Measurements from ENCODE around the gene EP400. TPM values are rescaled to one million over a fixed set of nuclear protein-coding genes. Genes with fewer than 3 reads are reported as not detected.

Gene EP400
- total and polyA plus RNA-seq, 7 donors, result 8.0 to 24.5 (median 18.4) TPM

- intact Hi-C loops (cut with DNase I), result no loop called here
- Histone ChIP-seq H3K27ac (no peak overlapping the region), H3K36me3 (ENCODE audit: insufficient read depth in 1 of 2, low read depth in 1 of 2) (peaks cover 0 to 14% of the 10 kb centered on the region in 2 donors), H3K4me3 (no peak overlapping the region), H3K9me3 (no peaks in the 10 kb centered on the region), H3K27me3 (ENCODE audit: insufficient read depth in 3 of 3, low read length in 2 of 3) (no peaks in the 10 kb centered on the region), H3K4me1 (peaks cover 49% of the 10 kb centered on the region)
- WGBS, 3 donors, result 66 to 85% (median 71%) methylated on average over 8 of the region's 8 CpGs
- no peak for DNase-seq
- no peak for ATAC-seq
- TF ChIP-seq CTCF (IDR thresholded peaks at IDR 0.05), result no peak
These were observed 12.3 kb downstream of the EP400 start for GRCh38 chr12:131962069-131962468.

- H3K36me3 ChIP-seq (ENCODE audit: insufficient read depth in 1 of 2, low read depth in 1 of 2), result peaks cover 0 to 14% of the 10 kb centered on the region in 2 donors
- WGBS, 3 donors, result 82 to 92% (median 83%) methylated on average over 4 of the region's 4 CpGs
- H3K4me1 ChIP-seq, result peaks cover 37% of the 10 kb centered on the region
- no peaks in the 10 kb centered on the region for H3K27me3 ChIP-seq (ENCODE audit: insufficient read depth in 3 of 3, low read length in 2 of 3)
- no peak for TF ChIP-seq CTCF (IDR thresholded peaks at IDR 0.05)
- DNase-seq (no peak), ATAC-seq (no peak)
- intact Hi-C loops (cut with DNase I), result no loop called here
- H3K4me3 ChIP-seq, result no peak overlapping the region
- H3K27ac ChIP-seq, result no peak overlapping the region
- H3K9me3 ChIP-seq, result no peaks in the 10 kb centered on the region
These were observed 13.6 kb downstream of the EP400 start for GRCh38 chr12:131963381-131963780.

GRCh38 chr12:131965073-131965472, 15.3 kb downstream of the EP400 start:
- Histone ChIP-seq H3K27ac (no peak overlapping the region), H3K4me3 (no peak overlapping the region), H3K27me3 (ENCODE audit: insufficient read depth in 3 of 3, low read length in 2 of 3) (no peaks in the 10 kb centered on the region), H3K4me1 (peaks cover 25% of the 10 kb centered on the region), H3K9me3 (no peaks in the 10 kb centered on the region), H3K36me3 (ENCODE audit: insufficient read depth in 1 of 2, low read depth in 1 of 2) (peaks cover 0 to 14% of the 10 kb centered on the region in 2 donors)
- 84 to 86% (median 84%) methylated on average over 2 of the region's 2 CpGs for WGBS, 3 donors
- TF ChIP-seq CTCF (IDR thresholded peaks at IDR 0.05), result no peak
- DNase-seq, result no peak
- intact Hi-C loops (cut with DNase I), result no loop called here
- no peak for ATAC-seq

- no peak overlapping the region for H3K4me3 ChIP-seq
- intact Hi-C loops (cut with DNase I), result no loop called here
- ATAC-seq, result peak; percentile 19 to 69 (median 40)
- H3K27ac ChIP-seq, result no peak overlapping the region
- H3K27me3 ChIP-seq (ENCODE audit: insufficient read depth in 3 of 3, low read length in 2 of 3), result no peaks in the 10 kb centered on the region
- peaks cover 20% of the 10 kb centered on the region for H3K4me1 ChIP-seq
- no peaks in the 10 kb centered on the region for H3K36me3 ChIP-seq (ENCODE audit: insufficient read depth in 1 of 2, low read depth in 1 of 2)
- DNase-seq, result no peak
- WGBS, 3 donors, result 9 to 11% (median 10%) methylated on average over 1 of the region's 1 CpG
- no peak for TF ChIP-seq CTCF (IDR thresholded peaks at IDR 0.05)
- no peaks in the 10 kb centered on the region for H3K9me3 ChIP-seq
These were observed 21.5 kb downstream of the EP400 start for GRCh38 chr12:131971226-131971625.

GRCh38 chr12:131975228-131975627, 25.5 kb downstream of the EP400 start:
- intact Hi-C loops (cut with DNase I), result no loop called here
- Histone ChIP-seq H3K27ac (no peak overlapping the region), H3K36me3 (ENCODE audit: insufficient read depth in 1 of 2, low read depth in 1 of 2) (peaks cover 3 to 12% of the 10 kb centered on the region in 2 donors), H3K4me3 (no peak overlapping the region), H3K27me3 (ENCODE audit: insufficient read depth in 3 of 3, low read length in 2 of 3) (no peaks in the 10 kb centered on the region), H3K4me1 (peaks cover 15% of the 10 kb centered on the region), H3K9me3 (no peaks in the 10 kb centered on the region)
- ATAC-seq (no peak), DNase-seq (no peak)
- no peak for TF ChIP-seq CTCF (IDR thresholded peaks at IDR 0.05)
- WGBS, 3 donors, result 88 to 92% (median 91%) methylated on average over 8 of the region's 8 CpGs
